GM18511 (cell line): Measurements from ENCODE around the gene TMEM92.
"Not testable (repeated sequence)": the region's sequence is repeated elsewhere in the genome, so short reads cannot be mapped to it uniquely, and the experiment has no call there.

Experiments used
- ATAC-seq: cut with Tn5 transposase; IDR thresholded peaks from one replicate; pipeline ENCODE4 v1.9.1; 2021; ENCODE audit warnings: mild to moderate bottlenecking, moderate library complexity; ENCODE audit not compliant: unreplicated experiment

The TMEM92 gene

GRCh38 chr17:50273654-50274040, 619 bp upstream of the TMEM92 start:
- ATAC-seq, result no peak

- ATAC-seq, result no peak
These were observed 593 bp downstream of the TMEM92 start for GRCh38 chr17:50274897-50275221.

GRCh38 chr17:50275279-50275678, 1.0 kb downstream of the TMEM92 start:
- no peak for ATAC-seq

GRCh38 chr17:50276588-50277356, 2.5 kb downstream of the TMEM92 start:
- no peak for ATAC-seq

GRCh38 chr17:50277357-50277754, 3.1 kb downstream of the TMEM92 start:
- no peak for ATAC-seq

GRCh38 chr17:50278526-50279180, 4.4 kb downstream of the TMEM92 start:
- ATAC-seq, result no peak

- no peak for ATAC-seq
These were observed 4.9 kb downstream of the TMEM92 start for GRCh38 chr17:50279181-50279526.

- ATAC-seq, result no peak
These were observed 5.4 kb downstream of the TMEM92 start for GRCh38 chr17:50279639-50280038.

GRCh38 chr17:50280068-50280467, 5.8 kb downstream of the TMEM92 start:
- ATAC-seq, result no peak

GRCh38 chr17:50280801-50281441, 6.7 kb downstream of the TMEM92 start:
- no peak for ATAC-seq

- no peak for ATAC-seq
These were observed 7.6 kb downstream of the TMEM92 start for GRCh38 chr17:50281739-50282401.

- ATAC-seq, result no peak
These were observed 9.0 kb downstream of the TMEM92 start for GRCh38 chr17:50283246-50283645.

GRCh38 chr17:50283714-50284113, 9.4 kb downstream of the TMEM92 start:
- no peak for ATAC-seq

GRCh38 chr17:50285941-50286340, 11.7 kb downstream of the TMEM92 start:
- ATAC-seq, result no peak

- ATAC-seq, result not testable (repeated sequence)
These were observed 13.0 kb downstream of the TMEM92 start for GRCh38 chr17:50287302-50287701.

- ATAC-seq, result no peak
These were observed 14.0 kb downstream of the TMEM92 start for GRCh38 chr17:50288306-50288705.

GRCh38 chr17:50289278-50289677, 15.0 kb downstream of the TMEM92 start:
- ATAC-seq, result no peak

GRCh38 chr17:50289991-50290702, 15.9 kb downstream of the TMEM92 start:
- no peak for ATAC-seq

- ATAC-seq, result no peak
These were observed 16.7 kb downstream of the TMEM92 start for GRCh38 chr17:50290933-50291332.

GRCh38 chr17:50292465-50292864, 18.2 kb downstream of the TMEM92 start:
- ATAC-seq, result no peak

- ATAC-seq, result no peak
These were observed 20.8 kb downstream of the TMEM92 start for GRCh38 chr17:50295021-50295420.
